KG1 (cell line): ENCODE results near the gene PES1.
"Not testable (repeated sequence)": the region's sequence is repeated elsewhere in the genome, so short reads cannot be mapped to it uniquely, and the experiment has no call there.

Experiments
- DNase-seq: peaks from one replicate; lab custom pipeline; 2025; lab: John Stamatoyannopoulos, UW

The PES1 gene

GRCh38 chr22:30591588-30592359 lies at the start of gene PES1:
PES1 (minus strand) TSS chr22:30591910; CDS start chr22:30591833, 77 bp downstream.
- peak; percentile 96 for DNase-seq

GRCh38 chr22:30640839-30641430 lies 49.2 kb upstream of the PES1 start:
- DNase-seq, result no peak

- DNase-seq, result no peak
Measured at GRCh38 chr22:30640361-30640760, 48.7 kb upstream of the PES1 start.

- DNase-seq, result no peak
Measured at GRCh38 chr22:30637701-30638114, 46.0 kb upstream of the PES1 start.

GRCh38 chr22:30636226-30637077 lies 44.7 kb upstream of the PES1 start:
- no peak for DNase-seq

- DNase-seq, result no peak
Measured at GRCh38 chr22:30635273-30636225, 43.8 kb upstream of the PES1 start, which contains the start of gene SLC35E4. SLC35E4 (plus strand) TSS chr22:30635781; CDS start chr22:30636451, 670 bp downstream.

- peak; percentile 68 for DNase-seq
Measured at GRCh38 chr22:30634471-30635233, 42.9 kb upstream of the PES1 start.

GRCh38 chr22:30631469-30631868 lies 39.8 kb upstream of the PES1 start:
- DNase-seq, result not testable (repeated sequence)

GRCh38 chr22:30628491-30628890 lies 36.8 kb upstream of the PES1 start:
- DNase-seq, result no peak

GRCh38 chr22:30627471-30627870 lies 35.8 kb upstream of the PES1 start:
- no peak for DNase-seq

- no peak for DNase-seq
Measured at GRCh38 chr22:30626413-30626812, 34.7 kb upstream of the PES1 start.

GRCh38 chr22:30619909-30620308 lies 28.2 kb upstream of the PES1 start:
- DNase-seq, result not testable (repeated sequence)

- no peak for DNase-seq
Measured at GRCh38 chr22:30617819-30618218, 26.1 kb upstream of the PES1 start.

- DNase-seq, result no peak
Measured at GRCh38 chr22:30615543-30615954, 23.8 kb upstream of the PES1 start.

GRCh38 chr22:30614879-30615278 lies 23.2 kb upstream of the PES1 start:
- no peak for DNase-seq

- DNase-seq, result no peak
Measured at GRCh38 chr22:30614268-30614667, 22.6 kb upstream of the PES1 start.

GRCh38 chr22:30612789-30613188 lies 21.1 kb upstream of the PES1 start:
- no peak for DNase-seq

GRCh38 chr22:30611197-30611596 lies 19.5 kb upstream of the PES1 start:
- DNase-seq, result no peak

GRCh38 chr22:30610299-30610698 lies 18.6 kb upstream of the PES1 start:
- DNase-seq, result no peak
